IMR-90 (cell line): ENCODE data around the gene RUNDC1.

Source experiments
- CHD1 ChIP-seq: IDR thresholded peaks from 2 replicates; pipeline ENCODE4 v1.6.1; 2012; ENCODE audit warnings: low read depth, low read length, improper control_type of control experiment
- CTCF ChIP-seq: conservative IDR thresholded peaks from 2 replicates; pipeline ENCODE4 v1.5.1; 2012; ENCODE audit warnings: mild to moderate bottlenecking, low read depth, low read length, improper control_type of control experiment
- ELK1 ChIP-seq: fragments of 150-350 bp; IDR thresholded peaks from 2 replicates; pipeline ENCODE4 v1.6.1; 2016; ENCODE audit warnings: low read depth, mild to moderate bottlenecking, low read length, moderate library complexity, borderline replicate concordance
- MAFK ChIP-seq: IDR thresholded peaks from 2 replicates; pipeline ENCODE4 v1.6.1; 2012; ENCODE audit warnings: low read depth, low read length, improper control_type of control experiment
- MAZ ChIP-seq: IDR thresholded peaks from 2 replicates; pipeline ENCODE4 v1.6.1; 2012; ENCODE audit warnings: low read depth, mild to moderate bottlenecking, low read length, improper control_type of control experiment, moderate library complexity, borderline replicate concordance
- MXI1 ChIP-seq: IDR thresholded peaks from 2 replicates; pipeline ENCODE4 v1.6.1; 2012; ENCODE audit warnings: low read depth, mild to moderate bottlenecking, low read length, moderate library complexity, borderline replicate concordance
- NFE2L2 ChIP-seq: fragments of 150-350 bp; IDR thresholded peaks from 2 replicates; pipeline ENCODE4 v1.6.1; 2016; ENCODE audit warnings: low read depth, mild to moderate bottlenecking, low read length
- POLR2A ChIP-seq: IDR thresholded peaks from 2 replicates; pipeline ENCODE4 v1.6.1; 2012; ENCODE audit warnings: mild to moderate bottlenecking, low read depth, low read length
- RAD21 ChIP-seq: IDR thresholded peaks from 2 replicates; pipeline ENCODE4 v1.6.1; 2012; ENCODE audit warnings: low read length, improper control_type of control experiment
- RCOR1 ChIP-seq: IDR thresholded peaks from 2 replicates; pipeline ENCODE4 v1.6.1; 2012; ENCODE audit warnings: mild to moderate bottlenecking, low read length, improper control_type of control experiment; ENCODE audit not compliant: insufficient replicate concordance
- RFX5 ChIP-seq: IDR thresholded peaks from 2 replicates; pipeline ENCODE4 v1.8.0; 2012; ENCODE audit warnings: low read depth, mild to moderate bottlenecking, low read length, moderate library complexity
- SMC3 ChIP-seq: fragments of 150-350 bp; IDR thresholded peaks from 2 replicates; pipeline ENCODE4 v1.6.1; 2016; ENCODE audit warnings: low read depth, mild to moderate bottlenecking, antibody characterized with exemption, low read length, moderate library complexity
- USF2 ChIP-seq: fragments of 150-350 bp; IDR thresholded peaks from 2 replicates; pipeline ENCODE4 v1.6.1; 2017; ENCODE audit warnings: mild to moderate bottlenecking, antibody characterized with exemption, low read length, low read depth

- TF ChIP-seq CTCF = no peak
- TF ChIP-seq USF2 = no peak
- TF ChIP-seq MXI1 = no peak; the same call in 1 of the 2 replicates
- TF ChIP-seq MAFK = no peak
- TF ChIP-seq POLR2A = no peak
- peak; percentile 66; the same call in 1 of the 2 replicates for TF ChIP-seq MAZ
- no peak for TF ChIP-seq SMC3
- TF ChIP-seq RAD21 = no peak
- TF ChIP-seq CHD1 = no peak
- no peak for TF ChIP-seq ELK1
- no peak for TF ChIP-seq RCOR1
- TF ChIP-seq RFX5 = no peak
- no peak for TF ChIP-seq NFE2L2
Measured at GRCh38 chr17:43021741-43022512, 41.6 kb downstream of the RUNDC1 start, which contains the start of gene VAT1.
